Mesenchymal stem cell (in vitro differentiated cells and primary cell): Measurements from ENCODE around the gene ITGA2B.
A peak's percentile ranks its signal among the peaks of the same experiment; 100 is the strongest.
"Not testable (repeated sequence)": the region's sequence is repeated elsewhere in the genome, so short reads cannot be mapped to it uniquely, and the experiment has no call there.

ENCODE experiments used
- DNase-seq: peaks from one replicate; pipeline ENCODE4 v3.0.0-alpha.2; 2013
- H2AFZ ChIP-seq: one replicate; pipeline ENCODE4 v1.6.1; 2013; ENCODE audit warnings: low read depth, mild to moderate bottlenecking, control low read depth, inconsistent platforms, low read length, moderate library complexity
- H2AK5ac ChIP-seq: 2 replicates; pipeline ENCODE4 v1.6.1; 2013; ENCODE audit warnings: low read length, moderate library complexity, mild to moderate bottlenecking, inconsistent platforms; ENCODE audit not compliant: severe bottlenecking
- H2BK120ac ChIP-seq: one replicate; pipeline ENCODE4 v1.6.1; 2013; ENCODE audit warnings: low read depth, mild to moderate bottlenecking, inconsistent platforms, low read length, moderate library complexity
- H2BK12ac ChIP-seq, 2 experiments: one replicate each; pipeline ENCODE4 v1.6.1; 2013; ENCODE audit warnings: inconsistent platforms in 2 of 2, low read length in 2 of 2, mild to moderate bottlenecking in 2 of 2, moderate library complexity in 2 of 2, control low read depth in 1 of 2
- H2BK15ac ChIP-seq: one replicate; pipeline ENCODE4 v1.6.1; 2013; ENCODE audit warnings: mild to moderate bottlenecking, low read depth, inconsistent platforms; ENCODE audit not compliant: poor library complexity, severe bottlenecking
- H2BK5ac ChIP-seq: 2 replicates; pipeline ENCODE4 v1.6.1; 2013; ENCODE audit warnings: low read depth, mild to moderate bottlenecking, low read length, control low read depth, inconsistent platforms; ENCODE audit not compliant: poor library complexity, severe bottlenecking
- H3K14ac ChIP-seq, 2 experiments: one replicate each; pipeline ENCODE4 v1.6.1; 2013; ENCODE audit warnings: inconsistent platforms in 2 of 2, low read length in 2 of 2, control low read depth in 1 of 2, mild to moderate bottlenecking in 1 of 2, moderate library complexity in 1 of 2
- H3K18ac ChIP-seq, 2 experiments: one replicate each; pipeline ENCODE4 v1.6.1; 2013; ENCODE audit warnings: inconsistent platforms in 2 of 2, low read length in 2 of 2, control low read depth in 1 of 2, low read depth in 1 of 2, mild to moderate bottlenecking in 1 of 2
- H3K23ac ChIP-seq, 2 experiments: one replicate each; pipeline ENCODE4 v1.6.1; 2013; ENCODE audit warnings: inconsistent platforms in 2 of 2, low read length in 2 of 2, mild to moderate bottlenecking in 2 of 2, moderate library complexity in 2 of 2, control low read depth in 1 of 2
- H3K27ac ChIP-seq: 2 replicates; pipeline ENCODE4 v1.5.1; 2013; ENCODE audit warnings: mild to moderate bottlenecking, moderate library complexity, low read length, control low read depth, inconsistent platforms; ENCODE audit not compliant: poor library complexity, severe bottlenecking
- H3K27me3 ChIP-seq, 2 experiments: 2 replicates each; pipeline versions ENCODE4 v1.6.1 to v1.7.0; 2013; ENCODE audit warnings: low read length in 2 of 2, mild to moderate bottlenecking in 2 of 2, moderate library complexity in 2 of 2, control low read depth in 1 of 2, inconsistent platforms in 1 of 2; ENCODE audit not compliant: control insufficient read depth in 1 of 2, insufficient read depth in 1 of 2
- H3K36me3 ChIP-seq, 2 experiments: 2 replicates each; pipeline versions ENCODE4 v1.6.1 to v1.7.0; 2013; ENCODE audit warnings: low read length in 2 of 2, control low read depth in 1 of 2, inconsistent platforms in 1 of 2, low read depth in 1 of 2, mild to moderate bottlenecking in 1 of 2; ENCODE audit not compliant: insufficient read depth in 2 of 2, control insufficient read depth in 1 of 2
- H3K4ac ChIP-seq, 2 experiments: one replicate each; pipeline ENCODE4 v1.6.1; 2013; ENCODE audit warnings: inconsistent platforms in 2 of 2, low read length in 2 of 2, mild to moderate bottlenecking in 2 of 2, moderate library complexity in 2 of 2, control low read depth in 1 of 2, low read depth in 1 of 2
- H3K4me1 ChIP-seq: 2 replicates; pipeline ENCODE4 v1.6.1; 2013; ENCODE audit warnings: low read depth, low read length, control low read depth; ENCODE audit not compliant: control insufficient read depth, insufficient read depth
- H3K4me2 ChIP-seq: 2 replicates; pipeline ENCODE4 v1.6.1; 2013; ENCODE audit warnings: low read length, mild to moderate bottlenecking, inconsistent platforms; ENCODE audit not compliant: poor library complexity, severe bottlenecking
- H3K4me3 ChIP-seq, 2 experiments: 2 replicates each; pipeline versions ENCODE4 v1.5.1 to v1.7.0; 2013; ENCODE audit warnings: low read length in 2 of 2, mild to moderate bottlenecking in 2 of 2, control low read depth in 1 of 2, low read depth in 1 of 2; ENCODE audit not compliant: insufficient read depth in 1 of 2
- H3K79me1 ChIP-seq: replicated peaks from 2 replicates; pipeline ENCODE4 v1.6.1; 2013; ENCODE audit warnings: mild to moderate bottlenecking, control low read depth, low read length, inconsistent platforms; ENCODE audit not compliant: poor library complexity, severe bottlenecking
- H3K9ac ChIP-seq: 2 replicates; pipeline ENCODE4 v1.7.0; 2013; ENCODE audit warnings: mild to moderate bottlenecking, low read length, moderate library complexity
- H3K9me3 ChIP-seq: 2 replicates; pipeline ENCODE4 v1.7.0; 2013; ENCODE audit warnings: mild to moderate bottlenecking, low read length; ENCODE audit not compliant: control insufficient read depth
- H4K8ac ChIP-seq: one replicate; pipeline ENCODE4 v1.6.1; 2013; ENCODE audit warnings: inconsistent platforms, mild to moderate bottlenecking, low read length, moderate library complexity
- H4K91ac ChIP-seq: one replicate; pipeline ENCODE4 v1.6.1; 2013; ENCODE audit warnings: mild to moderate bottlenecking, low read length, inconsistent platforms
- WGBS: methylation state at CpG from one replicate; pipeline ENCODE4 v1.1.7; 2013; ENCODE audit warnings: mixed read lengths; 5-methylcytosine and 5-hydroxymethylcytosine counted together

The ITGA2B gene

GRCh38 chr17:44374306-44375195 is 14.9 kb downstream of the ITGA2B start:
- DNase-seq: no peak
- no peak overlapping the region for H2AFZ ChIP-seq
- H2AK5ac ChIP-seq: no peak overlapping the region
- no peak overlapping the region for H3K23ac ChIP-seq
- H3K9ac ChIP-seq: no peak overlapping the region
- H4K8ac ChIP-seq: no peak overlapping the region
- no peak overlapping the region for H3K4ac ChIP-seq
- peak overlapping the region in 1 of 2 experiments; percentile 53 for H3K14ac ChIP-seq
- peaks cover 17 to 67% of the 10 kb centered on the region in 2 experiments for H3K27me3 ChIP-seq
- no peak overlapping the region for H4K91ac ChIP-seq
- 38% methylated on average over 31 of the region's 31 CpGs for WGBS
- peaks cover 6% of the 10 kb centered on the region for H3K4me1 ChIP-seq
- no peaks in the 10 kb centered on the region for H3K36me3 ChIP-seq
- no peaks in the 10 kb centered on the region for H3K9me3 ChIP-seq
- no peak overlapping the region for H3K27ac ChIP-seq
- no peak overlapping the region for H2BK5ac ChIP-seq
- no peak overlapping the region for H3K18ac ChIP-seq
- no peak overlapping the region for H2BK15ac ChIP-seq
- no peak overlapping the region for H2BK120ac ChIP-seq
- no peak overlapping the region for H3K4me2 ChIP-seq
- H2BK12ac ChIP-seq: peak overlapping the region in 1 of 2 experiments; percentile 59
- no peak overlapping the region for H3K4me3 ChIP-seq
- no peaks in the 10 kb centered on the region for H3K79me1 ChIP-seq

GRCh38 chr17:44372036-44372435 is 17.4 kb downstream of the ITGA2B start:
- Histone ChIP-seq H2BK12ac (no peak overlapping the region), H4K91ac (no peak overlapping the region), H4K8ac (no peak overlapping the region), H2BK120ac (no peak overlapping the region), H3K4me1 (peaks cover 6% of the 10 kb centered on the region), H3K23ac (no peak overlapping the region), H3K27me3 (peaks cover 25 to 66% of the 10 kb centered on the region in 2 experiments), H2BK5ac (no peak overlapping the region), H3K18ac (no peak overlapping the region), H2BK15ac (no peak overlapping the region), H3K4me2 (no peak overlapping the region), H3K14ac (no peak overlapping the region), H3K4me3 (no peak overlapping the region), H2AFZ (no peak overlapping the region), H3K4ac (no peak overlapping the region), H3K79me1 (no peaks in the 10 kb centered on the region), H3K9me3 (no peaks in the 10 kb centered on the region), H3K27ac (no peak overlapping the region), H3K9ac (no peak overlapping the region), H3K36me3 (no peaks in the 10 kb centered on the region), H2AK5ac (no peak overlapping the region)
- DNase-seq: no peak
- WGBS: 73% methylated on average over 10 of the region's 10 CpGs

DNA sequence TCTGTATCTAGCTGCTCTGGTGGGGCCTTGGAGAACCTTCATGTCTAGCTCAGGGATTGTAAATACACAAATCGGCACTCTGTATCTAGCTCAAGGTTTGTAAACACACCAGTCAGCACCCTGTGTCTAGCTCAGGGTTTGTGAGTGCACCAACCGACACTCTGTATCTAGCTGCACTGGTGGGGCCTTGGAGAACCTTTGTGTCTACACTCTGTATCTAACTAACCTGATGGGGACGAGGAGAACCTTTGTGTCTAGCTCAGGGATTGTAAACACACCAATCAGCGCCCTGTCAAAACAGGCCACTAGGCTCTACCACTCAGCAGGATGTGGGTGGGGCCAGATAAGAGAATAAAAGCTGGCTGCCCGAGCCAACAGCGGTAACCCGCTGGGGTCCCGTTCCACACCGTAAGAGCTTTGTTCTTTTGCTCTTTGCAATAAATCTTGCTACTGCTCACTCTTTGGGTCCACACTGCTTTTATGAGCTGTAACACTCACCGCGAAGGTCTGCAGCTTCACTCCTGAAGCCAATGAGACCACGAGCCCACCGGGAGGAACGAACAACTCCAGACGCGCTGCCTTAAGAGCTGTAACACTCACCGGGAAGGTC is 19.9 kb downstream of the ITGA2B start:
- not testable (repeated sequence) for H3K9me3 ChIP-seq, H3K23ac ChIP-seq, H2BK15ac ChIP-seq, H3K4me2 ChIP-seq, H4K8ac ChIP-seq, H3K27ac ChIP-seq, H3K36me3 ChIP-seq, H3K4ac ChIP-seq, H2BK12ac ChIP-seq, DNase-seq, H4K91ac ChIP-seq, H2BK120ac ChIP-seq, H3K4me3 ChIP-seq, H2AK5ac ChIP-seq, H2BK5ac ChIP-seq, H2AFZ ChIP-seq, H3K9ac ChIP-seq, H3K79me1 ChIP-seq, H3K4me1 ChIP-seq, H3K18ac ChIP-seq, H3K14ac ChIP-seq
- H3K27me3 ChIP-seq: peaks cover 39 to 69% of the 10 kb centered on the region in 2 experiments
- WGBS: 79% methylated on average over 17 of the region's 17 CpGs
